Fibroblast of the aortic adventitia (primary cell): ENCODE measurements around the gene LNX2. TPM values are rescaled to one million over a fixed set of nuclear protein-coding genes. Genes with fewer than 3 reads are reported as not detected.
A peak's percentile ranks its signal among the peaks of the same experiment; 100 is the strongest.

Experiments used
- DNase-seq: peaks from one replicate; pipeline ENCODE4 v3.0.0-alpha.2; 2010; ENCODE audit warnings: low read depth
- H3K4me3 ChIP-seq: 2 replicates; pipeline ENCODE4 v1.5.1; 2011; ENCODE audit warnings: low read depth, mild to moderate bottlenecking, control low read depth, low read length, moderate library complexity
- CTCF ChIP-seq: IDR thresholded peaks from 2 replicates; pipeline ENCODE4 v1.5.1; 2011; ENCODE audit warnings: mild to moderate bottlenecking, low read length, control low read depth, inconsistent platforms; ENCODE audit not compliant: insufficient read depth
- total RNA-seq: library from RNA; depleted of rRNA; stranded (reverse); fragments of >200 nt; gene quantifications from 2 replicates; pipeline ENCODE4 v1.2.3, GENCODE V29; 2012; ENCODE audit warnings: low replicate concordance

LNX2 gene
- total RNA-seq, 1 donor, result 6.1 TPM

DNA sequence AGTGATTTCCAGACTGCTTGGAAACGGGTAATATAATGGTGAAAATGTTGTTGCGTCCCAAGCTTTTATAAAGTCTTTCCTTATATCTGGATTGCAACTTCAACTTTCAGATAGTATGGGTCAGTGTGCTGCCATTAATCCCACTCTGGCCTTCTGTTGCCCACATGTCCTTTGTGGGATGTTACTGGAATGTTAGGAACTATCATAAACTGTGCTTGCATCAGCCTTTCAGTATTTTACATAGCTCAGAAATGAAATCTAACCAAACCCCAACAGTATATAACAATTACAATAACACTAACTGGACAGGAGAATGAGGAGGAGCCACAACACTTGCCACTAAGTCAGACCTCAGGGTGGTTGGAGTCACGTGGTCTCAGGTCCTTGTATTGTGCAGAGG is 78.9 kb downstream of the LNX2 start:
- no peak overlapping the region for H3K4me3 ChIP-seq
- no peak for DNase-seq
- no peak for TF ChIP-seq CTCF

GRCh38 chr13:27536361-27537101 is 83.8 kb downstream of the LNX2 start:
- no peak for TF ChIP-seq CTCF
- no peak overlapping the region for H3K4me3 ChIP-seq
- DNase-seq, result no peak

- TF ChIP-seq CTCF, result no peak
- no peak overlapping the region for H3K4me3 ChIP-seq
- no peak for DNase-seq
Measured at GRCh38 chr13:27535546-27535945, 84.8 kb downstream of the LNX2 start.

DNA sequence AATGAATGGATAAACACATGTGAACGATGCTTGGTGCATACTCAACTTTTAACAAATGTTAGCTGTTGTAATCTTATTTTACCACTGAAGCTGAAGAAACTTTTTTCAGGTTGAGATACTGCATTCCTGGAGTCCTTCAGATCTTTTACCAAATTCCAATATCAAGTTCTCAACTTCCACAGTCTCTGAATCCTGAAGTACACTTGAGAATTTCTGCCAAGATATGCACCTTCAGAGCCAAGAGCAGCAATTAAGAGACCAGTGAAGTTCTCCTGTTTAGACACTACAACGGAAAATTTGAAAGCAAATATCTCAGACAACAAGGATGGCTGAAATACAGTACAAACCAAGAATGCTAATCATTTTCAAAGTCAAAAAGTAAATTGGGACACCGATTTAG is 85.3 kb downstream of the LNX2 start:
- no peak for DNase-seq
- H3K4me3 ChIP-seq, result no peak overlapping the region
- TF ChIP-seq CTCF, result no peak

DNA sequence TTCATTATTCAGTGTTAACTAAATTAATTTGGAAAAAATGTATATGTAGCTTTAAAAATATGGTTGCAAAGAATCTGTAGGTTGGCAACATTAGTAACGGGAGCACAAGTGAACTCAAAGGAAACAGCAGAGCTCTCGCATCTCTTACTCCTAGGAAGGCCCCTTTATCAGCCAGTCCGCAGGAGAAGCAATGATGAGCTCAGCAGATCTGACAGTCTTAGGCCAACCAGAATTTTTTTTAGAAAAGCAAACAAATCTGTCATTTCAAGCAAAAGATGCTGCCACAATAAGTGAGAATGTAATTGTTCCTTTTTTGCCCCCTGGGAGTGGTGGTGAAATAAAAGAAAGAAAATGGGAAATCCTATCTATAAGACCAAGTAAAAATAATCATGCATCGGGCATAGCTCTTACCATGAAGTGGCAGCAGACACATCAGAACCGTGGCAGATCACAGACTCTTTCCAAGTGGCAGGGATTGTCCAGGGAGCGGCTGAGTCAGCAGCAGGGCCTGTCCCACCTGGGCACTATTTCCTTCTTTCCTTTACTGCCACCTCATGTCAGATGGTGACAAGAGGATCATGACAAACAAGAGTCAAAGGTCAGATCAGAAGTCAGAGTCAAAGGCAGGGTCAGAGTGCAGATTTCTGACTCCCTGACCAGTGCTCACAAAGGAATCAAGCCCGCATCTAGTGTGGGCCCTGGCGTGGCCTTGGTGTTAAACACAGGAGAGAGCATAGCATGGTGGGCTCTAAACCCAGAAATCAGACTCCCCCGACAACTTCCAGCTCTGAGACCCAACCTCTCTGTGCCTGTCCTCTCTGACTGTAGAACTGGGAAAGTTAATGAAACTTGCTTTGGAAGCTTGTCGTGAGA is 86.0 kb downstream of the LNX2 start:
- TF ChIP-seq CTCF, result no peak
- H3K4me3 ChIP-seq, result no peak overlapping the region

DNA sequence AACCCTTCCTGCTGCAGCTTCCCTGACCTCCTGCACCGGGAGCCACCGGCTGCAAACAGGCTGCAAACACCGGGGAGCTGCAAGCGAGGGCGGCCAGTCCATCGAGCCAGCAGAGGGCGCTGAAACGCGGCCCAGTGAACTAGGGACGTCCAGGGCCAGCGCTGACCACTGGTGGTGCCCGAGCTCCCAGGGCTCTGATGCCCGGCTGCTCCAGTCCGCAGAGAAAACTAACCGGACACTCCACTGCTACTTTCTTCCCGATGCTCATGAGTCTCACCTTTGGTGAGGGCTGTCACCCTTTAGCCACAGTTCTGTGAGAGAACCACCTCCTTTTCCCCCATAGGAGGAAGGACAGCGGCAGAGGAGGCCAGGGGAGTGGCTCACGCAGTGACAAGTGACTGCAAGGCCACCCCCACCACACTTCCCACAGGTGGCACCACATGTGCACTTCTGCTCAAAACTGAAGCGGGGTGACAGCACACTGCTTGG is 87.1 kb downstream of the LNX2 start:
- peak overlapping the region; percentile 33 for H3K4me3 ChIP-seq
- TF ChIP-seq CTCF, result peak; percentile 96

More for the DNA sequence above, 86.0 kb downstream of the LNX2 start:
- no peak for DNase-seq

More for the DNA sequence above, 87.1 kb downstream of the LNX2 start:
- DNase-seq, result peak; percentile 69
